ENCODE measurements around the gene RBKS. TPM values are rescaled to one million over a fixed set of nuclear protein-coding genes. Genes with fewer than 3 reads are reported as not detected.

Gene RBKS
- total RNA-seq, 4 donors from 2014 or later = 0.63 to 5.8 (median 2.5) TPM

DNA sequence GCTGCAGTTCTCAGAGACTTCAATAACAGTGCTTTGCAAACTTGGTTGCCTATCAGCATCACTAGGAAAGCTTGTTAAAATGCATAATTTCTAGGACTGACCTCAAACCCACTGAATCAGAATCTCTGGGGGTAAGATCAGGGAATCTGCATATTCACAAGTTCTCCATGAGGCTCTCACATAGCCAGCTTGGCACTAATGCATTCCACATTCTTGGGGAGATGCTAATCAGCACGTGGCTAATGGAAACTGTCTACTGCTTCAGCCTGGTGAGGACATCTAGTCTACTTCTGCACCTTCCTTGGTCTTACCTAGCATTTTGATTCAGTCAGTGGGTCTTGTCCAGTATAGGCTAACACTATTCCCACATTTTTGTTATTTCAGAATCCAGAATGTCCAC is 56.3 kb downstream of the RBKS start:
- no peaks in the 10 kb centered on the region for H3K27me3 ChIP-seq
- no peaks in the 10 kb centered on the region for H3K36me3 ChIP-seq
- no peak overlapping the region for H3K27ac ChIP-seq (replicated peaks in 1 of 4)
- H3K4me3 ChIP-seq = no peak overlapping the region
- DNase-seq (ENCODE audit: extremely low spot score) = no peak
- no peak for TF ChIP-seq POLR2AphosphoS5 (IDR thresholded peaks at IDR 0.05)
- TF ChIP-seq POLR2A (IDR thresholded peaks at IDR 0.05; ENCODE audit: low read depth) = no peak
- TF ChIP-seq EP300 (IDR thresholded peaks at IDR 0.05) = no peak
- TF ChIP-seq, protein P1, sequence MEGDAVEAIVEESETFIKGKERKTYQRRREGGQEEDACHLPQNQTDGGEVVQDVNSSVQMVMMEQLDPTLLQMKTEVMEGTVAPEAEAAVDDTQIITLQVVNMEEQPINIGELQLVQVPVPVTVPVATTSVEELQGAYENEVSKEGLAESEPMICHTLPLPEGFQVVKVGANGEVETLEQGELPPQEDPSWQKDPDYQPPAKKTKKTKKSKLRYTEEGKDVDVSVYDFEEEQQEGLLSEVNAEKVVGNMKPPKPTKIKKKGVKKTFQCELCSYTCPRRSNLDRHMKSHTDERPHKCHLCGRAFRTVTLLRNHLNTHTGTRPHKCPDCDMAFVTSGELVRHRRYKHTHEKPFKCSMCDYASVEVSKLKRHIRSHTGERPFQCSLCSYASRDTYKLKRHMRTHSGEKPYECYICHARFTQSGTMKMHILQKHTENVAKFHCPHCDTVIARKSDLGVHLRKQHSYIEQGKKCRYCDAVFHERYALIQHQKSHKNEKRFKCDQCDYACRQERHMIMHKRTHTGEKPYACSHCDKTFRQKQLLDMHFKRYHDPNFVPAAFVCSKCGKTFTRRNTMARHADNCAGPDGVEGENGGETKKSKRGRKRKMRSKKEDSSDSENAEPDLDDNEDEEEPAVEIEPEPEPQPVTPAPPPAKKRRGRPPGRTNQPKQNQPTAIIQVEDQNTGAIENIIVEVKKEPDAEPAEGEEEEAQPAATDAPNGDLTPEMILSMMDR (IDR thresholded peaks at IDR 0.05) = no peak
- intact Hi-C loops (cut with DNase I) = no loop called here
- H3K4me1 ChIP-seq = no peaks in the 10 kb centered on the region
- 40% methylated on average over 1 of the region's 1 CpG for WGBS
- H3K9me3 ChIP-seq = no peaks in the 10 kb centered on the region

DNA sequence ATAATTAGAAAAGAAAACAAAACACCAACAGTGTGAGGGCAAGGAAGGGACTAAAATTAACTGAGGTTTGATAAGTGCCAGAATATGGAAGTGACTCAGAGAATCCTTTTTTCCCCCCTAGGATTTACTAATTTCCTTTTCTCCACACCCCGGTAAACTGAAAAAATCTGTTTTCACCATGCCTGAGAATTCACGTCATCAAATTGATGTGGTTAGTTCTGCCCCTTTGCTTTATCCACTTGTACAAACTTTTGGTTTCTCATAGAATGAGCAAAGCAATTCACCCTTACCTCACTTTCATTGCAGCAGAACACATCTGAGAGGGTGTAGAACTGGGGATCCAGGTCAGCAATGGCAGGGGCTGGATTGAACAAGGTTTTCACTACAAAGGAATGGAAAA is 57.8 kb downstream of the RBKS start:
- H3K9me3 ChIP-seq = no peaks in the 10 kb centered on the region
- no peaks in the 10 kb centered on the region for H3K36me3 ChIP-seq
- H3K27ac ChIP-seq (replicated peaks in 1 of 4) = no peak overlapping the region
- no peak for DNase-seq (ENCODE audit: extremely low spot score)
- H3K4me3 ChIP-seq = no peak overlapping the region
- H3K4me1 ChIP-seq = no peaks in the 10 kb centered on the region
- TF ChIP-seq POLR2AphosphoS5 (IDR thresholded peaks at IDR 0.05) (no peak), POLR2A (IDR thresholded peaks at IDR 0.05; ENCODE audit: low read depth) (no peak), EP300 (IDR thresholded peaks at IDR 0.05) (no peak)
- TF ChIP-seq, protein P1 (IDR thresholded peaks at IDR 0.05) = no peak
- 66% methylated on average over 2 of the region's 2 CpGs for WGBS
- intact Hi-C loops (cut with DNase I) = no loop called here
- H3K27me3 ChIP-seq = no peaks in the 10 kb centered on the region

DNA sequence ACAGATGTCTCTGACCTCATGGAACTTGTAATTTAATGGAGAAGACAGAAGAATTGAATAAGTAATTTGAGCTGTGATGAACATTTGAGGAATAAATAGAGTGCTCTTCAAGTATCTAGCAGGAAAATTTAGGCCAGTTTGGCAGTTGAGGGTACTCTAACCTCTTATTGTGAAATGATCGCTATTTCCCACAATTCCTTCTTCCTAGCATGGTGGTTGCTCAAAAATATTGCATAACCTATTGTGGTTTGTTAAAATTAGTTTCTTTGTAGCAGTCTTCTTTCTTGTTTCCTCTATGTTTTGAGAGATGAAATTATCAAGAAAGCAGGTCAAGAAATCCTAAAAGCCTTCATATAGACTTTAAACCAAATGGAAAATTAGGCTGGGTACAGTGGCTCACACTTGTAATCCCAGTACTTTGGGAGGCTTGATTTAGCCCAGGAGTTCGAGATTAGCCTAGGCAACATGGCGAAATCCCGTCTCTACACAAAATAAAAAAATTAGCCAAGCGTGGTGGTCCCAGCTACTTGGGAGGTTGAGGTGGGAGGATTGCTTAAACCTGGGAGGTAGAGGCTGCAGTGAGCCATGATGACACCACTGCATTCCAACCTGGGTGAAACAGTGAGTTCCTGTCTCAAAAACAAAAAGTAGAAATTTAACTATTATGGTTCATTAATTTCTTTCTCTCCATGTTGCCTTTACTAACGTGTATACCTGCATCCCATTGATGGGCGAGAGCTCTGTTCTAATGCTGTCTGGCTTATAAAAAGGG is 58.7 kb downstream of the RBKS start:
- H3K27ac ChIP-seq (replicated peaks in 1 of 4) = no peak overlapping the region
- H3K27me3 ChIP-seq = no peaks in the 10 kb centered on the region
- 88% methylated on average over 7 of the region's 7 CpGs for WGBS
- no peak for DNase-seq (ENCODE audit: extremely low spot score)
- no peak for TF ChIP-seq EP300 (IDR thresholded peaks at IDR 0.05)
- no peak for TF ChIP-seq POLR2A (IDR thresholded peaks at IDR 0.05; ENCODE audit: low read depth)
- no peak for TF ChIP-seq POLR2AphosphoS5 (IDR thresholded peaks at IDR 0.05)
- TF ChIP-seq, protein P1 (IDR thresholded peaks at IDR 0.05) = no peak
- no peaks in the 10 kb centered on the region for H3K36me3 ChIP-seq
- intact Hi-C loops (cut with DNase I) = no loop called here
- H3K4me3 ChIP-seq = no peak overlapping the region
- H3K4me1 ChIP-seq = no peaks in the 10 kb centered on the region
- no peaks in the 10 kb centered on the region for H3K9me3 ChIP-seq

DNA sequence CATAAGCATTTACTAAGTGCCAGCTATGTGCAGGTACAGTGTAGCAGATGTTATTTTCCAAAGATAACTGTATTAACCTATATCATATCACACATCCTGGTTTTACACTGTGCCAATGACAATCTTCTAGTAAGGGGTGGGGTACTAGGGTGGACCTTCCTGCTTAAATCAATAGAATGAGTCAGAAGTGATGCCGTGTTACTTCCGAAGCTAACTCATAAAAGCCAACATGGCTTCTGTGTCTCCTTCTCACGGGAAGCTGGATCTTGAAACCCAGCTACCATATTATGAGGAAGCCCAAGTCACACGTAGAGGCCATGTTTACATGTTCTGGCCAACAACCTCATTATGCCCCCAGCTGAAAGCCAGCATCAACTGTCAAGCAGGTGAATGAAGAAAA is 59.5 kb downstream of the RBKS start:
- Histone ChIP-seq H3K4me3 (no peak overlapping the region), H3K27me3 (no peaks in the 10 kb centered on the region), H3K27ac (replicated peaks in 1 of 4) (no peak overlapping the region), H3K4me1 (no peaks in the 10 kb centered on the region), H3K9me3 (no peaks in the 10 kb centered on the region), H3K36me3 (no peaks in the 10 kb centered on the region)
- intact Hi-C loops (cut with DNase I) = no loop called here
- WGBS = 82% methylated on average over 3 of the region's 4 CpGs
- no peak for DNase-seq (ENCODE audit: extremely low spot score)
- TF ChIP-seq, protein P1 (IDR thresholded peaks at IDR 0.05) = no peak
- TF ChIP-seq POLR2A (IDR thresholded peaks at IDR 0.05; ENCODE audit: low read depth) = no peak
- no peak for TF ChIP-seq POLR2AphosphoS5 (IDR thresholded peaks at IDR 0.05)
- TF ChIP-seq EP300 (IDR thresholded peaks at IDR 0.05) = no peak

All from esophagus muscularis mucosa (tissue), 4 donors.